ENCODE results near the gene C1orf115. TPM values are rescaled to one million over a fixed set of nuclear protein-coding genes. Genes with fewer than 3 reads are reported as not detected.
"Not testable (repeated sequence)": the region's sequence is repeated elsewhere in the genome, so short reads cannot be mapped to it uniquely, and the experiment has no call there.

Gene C1orf115
- total RNA-seq, 1 donor from 2014 or later, result 49.9 TPM

- no peak for ATAC-seq
- no peak for DNase-seq (ENCODE audit: low spot score)
Observed at GRCh38 chr1:220717800-220718640, 27.9 kb downstream of the C1orf115 start.

- DNase-seq (ENCODE audit: low spot score); ATAC-seq: not testable (repeated sequence)
Observed at GRCh38 chr1:220721266-220721665, 31.1 kb downstream of the C1orf115 start.

GRCh38 chr1:220726634-220727033 is 36.5 kb downstream of the C1orf115 start:
- ATAC-seq (no peak), DNase-seq (ENCODE audit: low spot score) (no peak)

GRCh38 chr1:220727519-220727918 is 37.4 kb downstream of the C1orf115 start:
- ATAC-seq (peak; percentile 66), DNase-seq (ENCODE audit: low spot score) (no peak)

- DNase-seq (ENCODE audit: low spot score) (no peak), ATAC-seq (no peak)
Observed at GRCh38 chr1:220730486-220730885, 40.3 kb downstream of the C1orf115 start.

- DNase-seq (ENCODE audit: low spot score) (no peak), ATAC-seq (peak; percentile 49)
Observed at GRCh38 chr1:220732137-220732536, 42.0 kb downstream of the C1orf115 start.

- DNase-seq (ENCODE audit: low spot score) (no peak), ATAC-seq (peak; percentile 40)
Observed at GRCh38 chr1:220732621-220733020, 42.5 kb downstream of the C1orf115 start.

- peak; percentile 85 for DNase-seq (ENCODE audit: low spot score)
- ATAC-seq, result peak; percentile 91
Observed at GRCh38 chr1:220733086-220733601, 43.0 kb downstream of the C1orf115 start.

GRCh38 chr1:220734571-220735326 is 44.6 kb downstream of the C1orf115 start:
- no peak for DNase-seq (ENCODE audit: low spot score)
- peak; percentile 78 for ATAC-seq

- not testable (repeated sequence) for DNase-seq (ENCODE audit: low spot score); ATAC-seq
Observed at GRCh38 chr1:220736283-220736682, 46.1 kb downstream of the C1orf115 start.

- ATAC-seq, result peak; percentile 33
- no peak for DNase-seq (ENCODE audit: low spot score)
Observed at GRCh38 chr1:220741349-220741748, 51.2 kb downstream of the C1orf115 start.

- no peak for DNase-seq (ENCODE audit: low spot score)
- peak; percentile 50 for ATAC-seq
Observed at GRCh38 chr1:220741825-220742224, 51.7 kb downstream of the C1orf115 start.

GRCh38 chr1:220742520-220742919 is 52.4 kb downstream of the C1orf115 start:
- DNase-seq (ENCODE audit: low spot score), result no peak
- ATAC-seq, result no peak

- no peak for ATAC-seq
Observed at GRCh38 chr1:220746851-220747250, 56.7 kb downstream of the C1orf115 start.

GRCh38 chr1:220747437-220748088 is 57.4 kb downstream of the C1orf115 start:
- ATAC-seq (peak; percentile 3), DNase-seq (ENCODE audit: low spot score) (no peak)

More at GRCh38 chr1:220746851-220747250, 56.7 kb downstream of the C1orf115 start:
- DNase-seq (ENCODE audit: low spot score), result no peak

- ATAC-seq, result peak; percentile 87
Observed at GRCh38 chr1:220748089-220748934, 58.1 kb downstream of the C1orf115 start, which contains the start of gene MTARC2. MTARC2 (plus strand) TSS chr1:220748322; CDS start chr1:220748532, 210 bp downstream.

More at GRCh38 chr1:220748089-220748934, 58.1 kb downstream of the C1orf115 start, which contains the start of gene MTARC2:
- peak; percentile 97 for DNase-seq (ENCODE audit: low spot score)

All from left lobe of liver (tissue), 2 donors.